Nucleus accumbens (tissue), 56 donors: Measurements from ENCODE around the gene ARGLU1.

ENCODE experiments used
- DNase-seq, 56 donors: peaks; one replicate each; lab custom pipeline; 2025; lab: John Stamatoyannopoulos, UW

The ARGLU1 gene

GRCh38 chr13:106588367-106588766 is 20.4 kb upstream of the ARGLU1 start:
- no peak for DNase-seq

- DNase-seq: no peak
Measured at GRCh38 chr13:106587787-106588186, 19.9 kb upstream of the ARGLU1 start.

- no peak for DNase-seq
Measured at GRCh38 chr13:106586648-106587166, 18.8 kb upstream of the ARGLU1 start.

GRCh38 chr13:106581225-106581624 is 13.3 kb upstream of the ARGLU1 start:
- DNase-seq: no peak

GRCh38 chr13:106575896-106576295 is 8.0 kb upstream of the ARGLU1 start:
- no peak for DNase-seq

- DNase-seq: no peak
Measured at GRCh38 chr13:106573868-106574267, 5.9 kb upstream of the ARGLU1 start.

- DNase-seq: no peak
Measured at GRCh38 chr13:106573284-106573846, 5.4 kb upstream of the ARGLU1 start.

- peak in 15 of 56 donors; percentile 3 to 64 (median 22) for DNase-seq
Measured at GRCh38 chr13:106570299-106570852, 2.4 kb upstream of the ARGLU1 start.

- DNase-seq: no peak
Measured at GRCh38 chr13:106569233-106570095, 1.5 kb upstream of the ARGLU1 start.

GRCh38 chr13:106568299-106569003 is 514 bp upstream of the ARGLU1 start:
- no peak for DNase-seq

- peak in 29 of 56 donors; percentile 4 to 65 (median 46) for DNase-seq
Measured at GRCh38 chr13:106566641-106567473, 1.1 kb downstream of the ARGLU1 start.

- no peak for DNase-seq
Measured at GRCh38 chr13:106565127-106565775, 2.7 kb downstream of the ARGLU1 start.

GRCh38 chr13:106562301-106562700 is 5.6 kb downstream of the ARGLU1 start:
- no peak for DNase-seq

GRCh38 chr13:106561551-106562170 is 6.3 kb downstream of the ARGLU1 start:
- peak in 3 of 56 donors; percentile 1 to 11 (median 9) for DNase-seq

GRCh38 chr13:106560821-106561220 is 7.1 kb downstream of the ARGLU1 start:
- DNase-seq: no peak

GRCh38 chr13:106558527-106558926 is 9.4 kb downstream of the ARGLU1 start:
- DNase-seq: no peak

- DNase-seq: no peak
Measured at GRCh38 chr13:106555631-106556328, 12.2 kb downstream of the ARGLU1 start.

GRCh38 chr13:106551751-106552150 is 16.2 kb downstream of the ARGLU1 start:
- DNase-seq: no peak
